IPS-NIHi11 (cell line): ENCODE results near the gene MPV17.
A peak's percentile ranks its signal among the peaks of the same experiment; 100 is the strongest.
"Not testable (repeated sequence)": the region's sequence is repeated elsewhere in the genome, so short reads cannot be mapped to it uniquely, and the experiment has no call there.

ENCODE experiments used
- DNase-seq: peaks from one replicate; pipeline ENCODE4 v3.0.0; 2012; ENCODE audit warnings: mixed read lengths, low spot score

Gene MPV17

DNA sequence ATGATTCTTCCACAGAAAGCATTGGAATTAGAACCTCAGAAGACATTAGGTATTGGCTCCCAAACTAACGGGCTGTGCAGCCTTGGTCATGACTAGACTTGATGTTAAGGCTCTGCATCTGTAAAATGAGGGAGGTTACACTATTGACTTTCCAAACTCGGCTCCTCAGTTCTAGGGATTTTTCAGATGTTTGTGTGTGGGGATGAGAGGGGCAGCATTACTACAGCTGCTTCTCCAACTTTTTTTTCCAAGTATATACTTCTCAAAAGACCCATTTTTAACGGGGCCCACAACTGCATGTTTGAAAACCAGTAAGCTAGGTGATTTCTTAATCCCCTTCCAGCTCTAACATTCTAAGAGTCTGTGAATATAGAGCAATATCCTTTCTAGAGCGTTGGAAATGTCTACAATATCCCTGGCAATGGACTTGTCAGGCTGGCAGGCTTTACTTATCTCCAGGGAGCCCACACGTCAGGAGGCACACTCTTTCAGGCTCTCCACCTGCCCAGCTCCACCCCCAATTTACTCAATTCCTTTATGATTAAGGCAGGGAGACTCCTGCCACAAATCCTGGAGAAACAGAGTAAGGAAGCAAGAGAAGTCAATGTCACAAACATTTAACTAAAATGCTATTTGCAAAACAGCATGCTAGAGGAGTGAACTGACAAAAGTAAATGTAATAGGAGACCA is 844 bp upstream of the MPV17 start:
- peak; percentile 32 for DNase-seq

DNA sequence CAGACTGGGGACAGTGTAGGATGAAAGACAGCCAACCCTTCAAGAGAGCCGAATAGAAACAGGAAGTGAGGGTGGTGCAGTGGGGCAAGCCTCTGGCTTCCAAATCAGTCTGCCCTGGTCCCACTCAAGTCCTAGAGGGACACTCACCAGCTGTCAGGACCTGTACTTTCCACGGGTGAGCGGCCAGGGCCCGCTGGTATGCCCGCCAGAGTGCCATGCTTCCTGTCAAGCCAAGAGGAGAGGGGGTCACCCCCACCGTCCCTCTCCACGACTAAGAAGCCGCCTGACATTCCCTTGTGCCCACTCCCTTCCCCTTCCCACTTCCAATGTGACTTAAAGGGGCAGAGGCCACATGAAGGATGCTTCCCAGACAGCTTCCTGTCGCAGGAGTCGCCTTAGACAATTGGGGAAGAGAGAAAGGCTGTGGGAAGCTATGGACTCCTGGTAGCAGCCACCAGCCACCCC is 564 bp downstream of the MPV17 start:
- no peak for DNase-seq

DNA sequence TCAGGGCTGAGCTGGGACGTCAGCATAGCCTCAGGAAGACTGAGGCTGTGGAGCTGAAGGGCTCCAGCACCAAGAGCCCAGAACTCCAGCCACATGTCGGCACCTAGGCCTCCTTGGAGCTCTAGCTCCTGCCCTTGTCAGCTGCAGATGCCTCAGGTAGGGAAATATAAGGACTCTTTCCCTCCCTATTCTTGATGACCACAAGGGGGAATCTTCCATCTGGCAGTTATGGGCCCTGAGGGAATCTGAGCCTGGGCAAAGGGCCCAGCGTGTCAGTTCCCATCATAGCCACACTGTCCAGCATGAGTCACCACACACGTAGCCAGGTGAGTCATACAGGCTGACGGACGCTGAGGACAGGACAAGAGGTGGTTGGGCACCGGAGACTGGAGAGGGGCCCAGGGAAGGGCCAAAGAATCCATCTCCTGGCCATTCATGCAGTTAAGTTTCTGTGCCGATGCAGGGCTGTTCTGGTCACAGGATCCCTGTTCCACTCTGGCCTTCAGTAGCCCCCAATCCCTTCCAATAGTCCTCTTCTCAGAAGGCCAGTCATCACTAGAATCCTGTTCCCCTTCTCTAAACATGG is 1.8 kb downstream of the MPV17 start:
- DNase-seq = peak; percentile 71

DNA sequence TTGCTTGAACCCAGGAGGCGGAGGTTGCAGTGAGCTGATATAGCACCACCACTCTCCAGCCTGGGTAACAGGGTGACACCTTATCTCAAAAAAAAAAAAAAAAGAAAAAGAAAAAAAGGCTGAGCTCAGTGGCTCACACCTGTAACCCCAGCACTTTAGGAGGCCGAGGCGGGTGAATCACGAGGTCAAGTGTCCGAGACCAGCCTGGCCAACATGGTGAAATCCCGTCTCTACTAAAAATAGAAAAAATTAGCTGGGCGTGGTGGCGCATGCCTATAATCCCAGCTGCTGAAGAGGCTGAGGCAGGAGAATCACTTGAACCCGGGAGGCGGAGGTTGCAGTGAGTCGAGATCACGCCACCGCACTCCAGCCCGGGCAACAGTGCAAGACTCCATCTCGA is 3.1 kb downstream of the MPV17 start:
- DNase-seq = not testable (repeated sequence)

DNA sequence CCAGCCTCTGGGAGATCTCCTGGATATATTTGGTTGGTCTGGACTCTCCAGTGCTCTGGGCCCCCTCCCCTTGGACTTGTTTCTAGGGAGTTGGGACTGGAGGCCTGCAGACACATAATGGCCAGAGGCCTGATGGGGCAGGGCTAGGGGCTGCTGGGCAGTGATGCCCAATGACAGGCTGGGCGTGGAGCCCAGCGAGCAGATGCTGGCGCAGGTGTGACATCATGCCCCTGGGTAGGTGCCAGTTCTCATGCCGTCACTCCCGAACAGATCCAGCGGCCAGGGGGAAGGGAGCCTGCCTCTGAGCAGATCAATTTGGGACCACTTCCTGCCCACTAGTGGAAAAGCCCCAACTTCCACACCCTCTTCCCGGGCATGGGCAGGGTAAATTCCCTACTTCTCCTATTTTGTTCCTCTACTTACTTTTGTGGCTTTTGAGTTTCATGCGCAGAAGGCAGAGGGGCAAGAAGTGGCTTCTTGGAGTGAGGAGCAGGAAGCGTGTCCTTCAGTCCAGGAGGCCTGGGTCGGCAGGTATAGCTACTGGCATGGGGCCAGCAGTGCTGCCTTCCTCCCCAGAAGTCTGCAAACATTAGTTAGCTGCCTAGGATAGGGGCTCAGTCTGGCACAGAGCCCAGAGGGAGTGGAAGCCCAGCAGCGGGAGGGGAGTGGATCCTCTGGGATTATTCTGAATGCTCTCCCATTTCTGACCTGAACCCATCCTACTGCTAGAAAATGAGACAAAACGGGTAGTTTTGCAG is 6.1 kb downstream of the MPV17 start:
- DNase-seq = no peak

DNA sequence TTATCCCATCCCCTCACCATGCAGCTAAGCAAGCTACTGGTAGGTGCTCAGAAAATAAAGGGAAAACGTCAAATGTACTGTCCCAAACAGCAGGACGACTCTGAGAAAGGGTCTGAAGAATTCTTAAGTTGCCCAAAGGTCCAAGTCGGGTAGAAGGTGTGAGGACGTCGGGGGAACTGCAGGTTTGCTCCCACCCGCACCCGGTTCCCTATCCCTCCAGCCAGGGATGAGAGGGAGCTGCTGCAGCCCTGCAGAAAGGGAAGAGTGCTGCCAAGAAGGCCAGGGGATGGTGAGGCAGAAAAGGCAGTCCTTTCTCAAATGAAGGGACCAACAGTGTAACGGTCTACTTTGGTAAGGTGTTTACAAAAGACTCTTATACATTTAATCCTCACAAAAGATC is 7.8 kb downstream of the MPV17 start:
- DNase-seq = no peak

DNA sequence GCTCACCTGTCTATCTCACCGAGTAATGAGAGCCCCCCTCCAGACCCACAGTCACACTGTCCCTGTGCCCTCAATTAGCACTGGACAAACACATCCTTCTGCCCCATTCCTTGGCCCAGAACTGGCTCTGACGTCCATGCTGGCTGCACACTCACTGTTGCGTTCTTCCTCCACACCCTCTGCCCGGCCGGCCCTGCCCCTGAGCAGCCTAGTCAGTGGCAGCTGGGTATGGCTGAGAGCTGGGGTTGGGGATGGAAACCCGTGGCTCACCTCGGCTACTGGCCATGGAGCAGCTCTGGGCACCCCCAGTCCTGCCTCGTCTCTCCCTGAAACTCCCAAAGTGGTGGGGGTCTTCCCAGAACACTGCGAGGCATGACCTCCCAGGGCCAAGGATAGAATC is 8.2 kb downstream of the MPV17 start:
- DNase-seq = no peak

DNA sequence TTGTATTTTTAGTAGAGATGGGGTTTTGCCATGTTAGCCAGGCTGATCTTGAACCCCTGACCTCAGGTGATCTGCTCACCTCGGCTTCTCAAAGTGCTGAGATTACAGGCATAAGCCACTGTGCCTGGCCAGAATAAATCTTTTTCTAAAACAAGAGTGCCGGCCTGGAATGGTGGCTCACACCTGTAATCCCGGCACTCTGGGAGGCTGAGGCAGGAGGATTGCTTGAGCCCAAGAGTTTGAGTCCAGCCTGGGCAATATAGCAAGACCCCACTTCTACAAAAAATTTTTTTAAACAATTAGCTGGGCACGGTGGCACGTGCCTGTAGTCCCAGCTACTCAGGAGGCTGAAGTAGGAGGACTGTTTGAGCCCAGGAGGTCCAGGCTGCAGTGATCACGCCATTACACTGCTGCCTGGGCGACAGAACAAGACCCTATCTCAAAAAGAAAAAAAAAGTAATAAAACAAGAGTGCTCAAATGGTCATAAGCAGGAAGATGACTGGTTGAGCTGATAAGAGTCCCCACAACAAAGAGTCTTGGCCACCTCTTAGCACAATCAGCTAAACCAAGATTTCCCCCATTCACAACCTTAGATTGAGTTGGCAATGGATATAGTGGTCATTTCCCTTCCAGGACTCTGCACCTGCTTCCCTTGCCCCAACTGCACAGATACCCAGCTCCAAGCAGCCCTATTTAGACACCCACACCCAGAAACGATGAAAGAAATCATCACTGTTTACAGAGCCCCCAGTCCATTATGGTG is 8.8 kb downstream of the MPV17 start:
- DNase-seq = no peak

DNA sequence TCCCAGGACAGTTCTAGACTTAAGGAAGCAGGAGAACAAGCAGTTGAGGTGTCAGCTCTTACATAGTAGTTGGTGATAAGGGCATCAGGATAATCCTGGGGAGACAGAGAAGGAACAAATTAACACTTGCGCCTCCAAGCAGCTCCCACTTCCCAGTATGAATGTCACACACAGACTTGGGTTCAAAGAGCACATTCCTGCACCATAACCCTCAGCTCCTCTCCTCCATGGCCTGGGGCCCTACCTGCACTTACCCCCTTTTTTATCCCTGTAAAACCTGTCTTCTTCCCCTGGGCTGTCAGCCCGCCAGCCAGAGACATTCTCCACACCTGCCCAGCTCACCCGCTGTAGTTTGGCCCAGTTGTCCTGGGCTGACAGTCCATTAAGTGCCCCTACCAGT is 10.7 kb downstream of the MPV17 start:
- no peak for DNase-seq

DNA sequence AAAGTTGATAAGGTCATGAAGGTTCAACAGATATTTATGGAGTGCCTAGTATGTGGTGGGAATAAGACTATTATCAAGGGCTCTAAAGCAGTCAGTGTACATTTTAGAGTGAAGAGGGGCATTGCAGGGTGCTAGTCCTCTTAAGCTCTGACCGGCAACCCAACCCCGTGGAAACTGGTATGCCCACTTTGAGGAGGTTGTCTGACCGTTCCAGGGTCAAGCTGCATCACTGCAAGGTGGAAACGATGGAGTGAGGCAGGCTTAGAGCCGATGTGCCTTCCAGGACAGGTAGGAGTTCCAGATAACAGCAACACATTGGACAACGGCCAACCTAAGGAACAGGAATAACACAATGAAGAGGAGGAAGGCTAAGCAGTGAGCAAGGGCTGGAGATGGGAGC is 13.2 kb downstream of the MPV17 start:
- DNase-seq = no peak

DNA sequence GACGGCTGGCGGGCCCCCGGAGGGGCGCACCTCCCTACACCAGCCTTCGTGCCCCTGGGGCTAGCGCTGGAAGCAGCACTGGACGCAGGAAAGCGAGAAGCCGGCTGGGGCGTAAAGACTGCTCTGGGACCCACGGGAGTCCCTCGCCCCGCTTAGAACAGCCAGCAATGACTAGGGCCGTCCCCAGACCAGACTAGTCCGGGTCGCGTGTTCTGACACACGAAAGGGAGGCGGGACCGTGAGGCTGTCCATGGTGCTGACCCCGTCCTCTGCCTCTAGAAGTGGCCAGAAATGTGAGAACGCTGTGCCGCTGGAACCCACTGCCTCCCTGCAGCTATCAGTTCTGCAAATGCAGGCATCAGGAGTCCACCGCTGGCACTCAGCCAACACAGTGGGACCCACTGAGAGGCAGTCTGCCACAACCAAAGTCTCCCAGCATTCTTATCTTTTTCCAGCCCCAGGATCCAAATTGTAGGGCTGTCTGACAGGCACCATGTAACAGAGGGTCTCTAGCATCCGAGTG is 14.5 kb downstream of the MPV17 start, which contains the start of gene UCN:
UCN (minus strand) TSS at position 87 of the 523 bp plus-strand sequence. CDS start 550 bp downstream, outside the sequence.
- peak; percentile 83 for DNase-seq

DNA sequence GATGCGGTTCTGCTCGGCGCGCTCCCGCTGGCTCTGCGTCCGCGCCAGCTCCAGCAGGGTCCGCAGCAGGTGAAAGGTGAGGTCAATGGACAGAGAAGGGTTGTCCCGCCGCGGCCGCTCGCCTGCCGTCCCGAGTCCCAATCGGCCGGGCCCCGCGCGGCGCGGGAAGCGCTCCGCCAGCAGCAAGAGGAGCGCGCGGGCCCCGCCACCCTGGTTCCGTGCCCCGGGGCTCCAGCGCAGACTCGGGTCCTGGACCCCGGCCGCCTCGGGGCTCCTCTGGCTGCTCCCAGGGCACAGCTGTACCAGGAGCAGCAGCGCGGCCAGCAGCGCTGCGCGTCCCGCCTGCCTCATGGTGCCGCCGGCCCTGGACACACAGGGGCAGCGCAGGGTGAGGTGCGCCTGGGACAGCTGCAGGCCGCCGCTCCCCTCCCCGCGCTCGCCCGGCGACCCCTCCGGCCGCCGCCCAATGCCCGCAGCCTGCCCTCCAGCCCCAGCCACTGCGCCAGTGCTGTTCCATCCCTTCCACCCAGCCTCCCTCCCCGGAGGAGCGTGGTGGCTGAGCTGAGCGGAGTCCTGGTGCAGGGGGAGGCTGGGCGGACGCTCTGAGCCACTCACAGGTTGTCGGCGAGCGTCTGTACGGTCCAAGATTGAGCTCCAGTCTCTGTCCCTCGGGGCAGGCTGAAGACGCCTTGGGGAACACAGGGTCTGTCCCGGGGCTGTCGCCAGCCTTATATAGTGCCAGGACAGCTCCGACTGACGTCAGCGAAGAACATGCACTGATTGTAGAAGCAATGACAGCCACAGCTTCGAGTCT is 15.1 kb downstream of the MPV17 start:
- peak; percentile 55 for DNase-seq

DNA sequence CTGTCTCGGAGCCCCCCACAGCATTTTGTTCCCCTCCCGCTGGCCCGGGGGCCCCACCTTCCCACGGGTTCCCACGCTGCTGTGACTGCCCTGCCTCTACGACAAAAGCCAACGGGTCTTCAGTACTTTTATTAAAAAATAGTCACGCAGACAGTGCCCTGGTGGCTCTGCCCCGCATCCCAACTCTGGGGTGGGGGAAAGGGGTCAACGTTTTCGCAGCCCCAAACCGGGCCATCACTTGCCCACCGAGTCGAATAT is 15.7 kb downstream of the MPV17 start:
- no peak for DNase-seq

DNA sequence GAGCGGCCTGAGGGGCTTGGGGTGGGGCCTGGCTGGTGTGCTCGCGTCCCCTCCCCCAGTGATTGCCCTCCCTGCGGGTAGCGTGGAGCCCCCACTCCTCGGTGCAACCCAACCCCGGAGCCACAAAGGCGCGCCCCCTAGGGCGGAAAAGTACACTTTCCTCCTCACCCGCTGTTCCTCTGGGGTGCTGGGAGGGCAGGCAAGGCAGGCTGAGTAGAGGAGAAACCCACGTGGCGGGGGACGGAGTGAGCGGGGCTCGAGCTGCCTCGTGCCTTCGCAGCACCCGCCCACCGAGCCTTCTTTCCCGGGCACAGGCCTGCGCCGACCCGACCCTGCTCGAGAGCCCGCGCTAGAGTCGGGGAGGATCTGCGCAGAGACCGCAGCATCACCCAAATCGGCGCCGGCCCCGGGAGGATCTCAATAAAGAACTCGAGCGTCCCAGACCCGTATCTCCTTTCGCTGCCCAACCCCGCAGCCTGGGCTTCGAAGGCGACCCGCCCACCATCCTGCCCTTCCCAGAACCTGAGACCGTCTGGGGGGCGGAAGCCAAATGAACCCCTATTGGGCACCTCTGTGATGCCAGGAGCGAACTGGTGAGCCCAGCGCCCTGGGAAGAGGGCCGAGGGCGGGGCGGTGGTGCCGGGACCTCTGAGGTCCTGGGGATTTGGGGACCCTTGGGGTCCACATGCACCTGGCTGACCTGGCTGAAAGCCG is 16.2 kb downstream of the MPV17 start:
- DNase-seq = peak; percentile 29

DNA sequence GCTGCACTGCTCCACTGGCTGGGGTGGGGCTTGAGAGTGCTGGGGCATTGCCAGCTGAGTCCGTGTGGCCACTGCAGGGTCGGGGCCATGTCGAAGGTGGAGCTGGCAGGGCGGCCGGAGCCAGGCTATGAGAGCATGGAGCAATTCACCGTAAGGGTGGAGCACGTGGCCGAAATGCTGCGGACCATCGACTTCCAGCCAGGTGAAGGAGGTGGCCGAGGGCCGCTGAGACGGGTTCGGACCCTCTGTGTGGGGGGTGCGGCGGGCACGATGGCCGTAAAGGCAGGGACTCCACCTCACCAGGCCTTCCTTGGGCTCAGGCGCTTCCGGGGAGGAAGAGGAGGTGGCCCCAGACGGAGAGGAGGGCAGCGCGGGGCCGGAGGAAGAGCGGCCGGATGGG is 16.8 kb downstream of the MPV17 start:
- no peak for DNase-seq

DNA sequence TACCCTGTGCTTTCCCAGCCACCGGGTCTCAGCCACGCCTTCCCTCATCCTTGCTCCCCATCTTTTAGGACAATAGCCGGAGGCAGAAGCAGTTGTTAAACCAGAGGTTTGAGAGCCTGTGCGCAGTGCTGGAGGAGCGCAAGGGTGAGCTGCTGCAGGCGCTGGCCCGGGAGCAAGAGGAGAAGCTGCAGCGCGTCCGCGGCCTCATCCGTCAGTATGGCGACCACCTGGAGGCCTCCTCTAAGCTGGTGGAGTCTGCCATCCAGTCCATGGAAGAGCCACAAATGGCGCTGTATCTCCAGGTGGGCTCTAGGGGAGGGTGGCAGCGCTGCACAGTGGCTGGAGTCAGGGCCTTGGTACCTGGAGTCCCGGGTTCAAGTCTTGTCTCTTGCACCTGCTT is 17.4 kb downstream of the MPV17 start:
- no peak for DNase-seq

DNA sequence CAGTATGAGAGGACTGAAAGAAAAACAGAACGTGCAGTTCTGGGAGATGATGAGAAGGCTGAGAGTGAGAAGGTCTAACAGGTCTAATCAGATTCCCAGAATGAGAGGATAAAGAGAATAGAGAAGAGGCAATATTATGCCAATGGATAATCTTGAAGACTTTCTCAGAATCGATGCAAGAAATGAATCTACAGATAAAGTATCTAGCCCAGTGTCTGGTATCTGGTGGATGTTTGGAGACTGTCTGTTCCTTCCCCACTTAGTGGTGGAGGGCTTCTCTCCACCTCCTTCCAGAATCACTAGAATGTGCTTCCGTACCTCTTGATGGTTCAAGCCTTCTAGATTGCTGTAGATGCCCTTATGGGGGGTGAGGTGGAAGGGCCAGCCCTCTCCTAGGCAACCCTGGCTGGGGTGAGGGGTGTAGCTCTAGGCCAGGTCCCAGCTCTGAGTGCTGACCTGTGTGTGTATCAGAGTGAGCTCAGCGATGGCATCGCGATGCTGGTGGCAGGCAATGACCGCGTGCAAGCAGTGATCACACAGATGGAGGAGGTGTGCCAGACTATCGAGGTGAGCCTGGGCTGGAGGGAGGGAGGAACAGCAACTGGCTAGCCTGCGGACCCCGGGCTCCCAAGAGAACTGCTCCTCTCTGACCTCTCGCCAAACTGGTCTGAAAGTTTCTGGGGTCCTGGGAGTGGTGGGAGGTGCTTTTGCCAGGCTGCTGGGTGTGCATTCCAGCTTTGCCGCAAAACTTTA is 18.2 kb downstream of the MPV17 start:
- DNase-seq = no peak

DNA sequence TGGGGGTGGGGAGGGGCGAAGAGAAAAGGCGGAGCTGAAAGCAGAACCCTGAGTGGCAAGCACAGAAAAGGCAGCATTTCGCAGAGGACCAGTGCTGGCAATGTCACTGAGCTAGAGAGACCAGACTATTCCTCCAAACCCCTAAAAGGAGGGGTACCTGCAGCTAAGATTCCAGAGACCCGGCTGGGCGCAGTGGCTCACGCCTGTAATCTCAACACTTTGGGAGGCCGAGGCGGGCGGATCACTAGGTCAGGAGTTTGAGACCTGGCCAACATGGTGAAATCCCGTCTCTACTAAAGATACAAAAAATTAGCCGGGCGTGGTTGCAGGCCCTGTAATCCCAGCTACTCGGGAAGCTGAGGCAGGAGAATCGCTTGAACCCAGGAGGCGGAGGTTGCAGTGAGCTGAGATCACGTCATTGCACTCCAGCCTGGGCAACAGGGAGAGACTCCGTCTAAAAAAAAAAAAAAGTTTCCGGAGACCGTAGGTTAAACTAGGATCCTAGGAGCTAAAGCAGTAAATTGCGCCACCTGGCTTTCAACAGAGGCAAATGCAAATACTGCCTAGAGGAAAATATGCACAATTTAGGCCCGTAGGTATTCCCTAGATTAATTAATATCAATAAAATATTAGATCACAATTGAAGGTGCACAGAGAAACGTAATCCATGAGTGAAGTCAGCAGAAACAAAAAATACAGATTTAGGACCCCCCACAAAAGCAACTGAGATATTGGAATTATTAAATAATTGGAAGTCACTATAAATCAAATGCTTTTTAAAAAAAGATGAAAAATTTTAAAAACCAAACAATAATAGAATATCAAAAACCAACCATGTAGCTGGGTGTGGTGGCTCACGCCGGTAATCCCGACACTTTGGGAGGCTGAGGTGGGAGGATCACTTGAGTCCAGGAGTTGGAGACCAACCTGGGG is 19.5 kb downstream of the MPV17 start:
- DNase-seq = peak; percentile 67

DNA sequence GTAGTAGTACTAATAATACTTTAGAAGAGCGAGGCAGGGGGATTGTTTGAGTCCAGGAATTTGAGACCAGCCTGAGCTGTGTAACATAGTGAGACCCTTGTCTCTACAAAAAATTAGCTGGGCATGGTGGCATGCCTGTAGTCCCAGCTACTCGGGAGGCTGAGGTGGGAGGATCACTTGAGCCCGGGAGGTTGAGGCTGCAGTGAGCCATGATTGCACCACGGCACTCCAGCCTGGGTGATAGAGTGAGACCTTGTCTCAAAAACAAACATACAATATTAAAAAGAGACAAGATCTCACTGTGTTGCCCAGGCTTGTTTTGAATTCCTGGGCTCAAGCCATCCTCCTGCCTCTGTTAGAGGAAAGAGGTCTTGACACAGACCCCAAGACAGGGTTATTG is 22.3 kb downstream of the MPV17 start:
- DNase-seq = not testable (repeated sequence)
